ENCODE results near the gene RIN3.
"Not testable (repeated sequence)": the region's sequence is repeated elsewhere in the genome, so short reads cannot be mapped to it uniquely, and the experiment has no call there.

The RIN3 gene

DNA sequence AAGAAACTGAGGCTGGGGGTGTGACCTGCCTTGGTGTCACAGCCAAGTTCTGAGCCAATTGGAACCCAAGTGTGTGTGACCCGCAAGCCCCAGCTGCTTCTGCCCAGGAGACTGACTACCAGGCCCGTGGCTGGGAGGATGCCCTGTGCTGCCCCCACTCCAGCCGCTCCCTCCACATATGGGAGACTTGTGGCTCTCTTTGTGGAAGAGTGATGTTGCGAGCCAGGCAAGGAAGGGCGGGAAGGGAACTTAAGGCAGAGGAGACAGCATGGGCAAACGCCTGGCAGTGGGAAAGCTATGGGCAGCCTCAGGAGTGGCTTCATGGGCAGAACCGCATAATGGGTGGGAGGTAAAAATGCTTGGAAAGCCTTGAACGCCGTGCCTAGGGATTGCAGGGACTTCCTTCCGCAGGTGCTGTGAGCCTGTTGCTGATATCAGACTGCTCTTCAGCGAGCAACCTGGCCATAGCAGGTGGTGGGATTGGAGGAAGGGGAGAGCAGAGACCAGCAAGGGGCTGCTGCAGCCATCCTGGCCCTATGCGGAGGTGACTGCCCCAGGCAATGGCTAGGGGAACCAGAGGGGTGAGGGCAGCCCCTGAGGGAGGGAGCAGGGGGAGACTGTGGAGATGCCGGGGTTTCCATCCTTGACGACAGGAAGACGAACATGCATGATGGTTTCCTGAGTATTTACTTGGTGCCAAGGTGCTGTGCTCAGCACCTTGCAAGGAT, 119.1 kb downstream of the RIN3 start:
- DNase-seq: no peak

DNA sequence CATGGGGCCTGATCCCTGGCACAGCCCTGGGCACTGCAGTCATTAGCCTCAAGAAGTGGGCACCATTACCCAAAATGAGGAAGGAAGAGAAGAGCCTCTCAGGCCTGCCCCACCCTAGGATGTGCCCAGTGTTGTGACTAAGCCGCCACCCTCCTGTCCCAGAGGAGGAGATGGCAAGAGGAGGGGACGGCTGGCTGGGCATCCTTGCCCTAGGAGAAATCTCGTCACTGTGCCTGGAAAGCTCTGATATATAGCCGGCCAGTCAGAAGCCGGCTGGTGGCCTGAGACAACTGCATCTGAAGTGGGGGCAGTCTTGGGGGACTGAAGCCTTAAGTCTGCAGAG, 119.7 kb downstream of the RIN3 start:
- DNase-seq: no peak

DNA sequence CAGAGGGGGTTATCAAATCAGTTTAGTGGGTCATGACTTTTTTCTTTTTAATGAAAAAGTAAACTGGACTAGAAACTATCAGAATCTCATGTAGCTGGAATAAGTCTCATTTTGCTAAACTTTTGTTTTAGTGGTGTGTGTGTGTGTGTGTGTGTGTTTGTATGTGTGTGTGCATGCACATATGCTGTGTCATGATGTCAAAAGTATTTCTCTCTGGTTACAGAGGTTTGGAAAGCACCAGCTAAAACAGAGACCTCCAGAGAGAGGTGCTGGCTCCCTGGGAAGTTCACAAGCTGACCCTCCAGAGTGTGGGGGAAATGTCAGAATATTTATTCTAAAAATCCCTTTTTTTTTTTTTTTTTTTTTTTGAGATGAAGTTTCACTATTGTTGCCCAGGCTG, 120.1 kb downstream of the RIN3 start:
- DNase-seq: no peak

GRCh38 chr14:92635031-92635430, 121.5 kb downstream of the RIN3 start:
- no peak for DNase-seq

- DNase-seq: no peak
Measured at GRCh38 chr14:92635896-92636295, 122.3 kb downstream of the RIN3 start.

GRCh38 chr14:92637228-92637627, 123.6 kb downstream of the RIN3 start:
- no peak for DNase-seq

- no peak for DNase-seq
Measured at GRCh38 chr14:92637864-92638263, 124.3 kb downstream of the RIN3 start.

- no peak for DNase-seq
Measured at GRCh38 chr14:92638266-92638665, 124.7 kb downstream of the RIN3 start.

GRCh38 chr14:92638904-92639303, 125.3 kb downstream of the RIN3 start:
- DNase-seq: no peak

GRCh38 chr14:92639472-92640117, 126.0 kb downstream of the RIN3 start:
- DNase-seq: not testable (repeated sequence)

DNA sequence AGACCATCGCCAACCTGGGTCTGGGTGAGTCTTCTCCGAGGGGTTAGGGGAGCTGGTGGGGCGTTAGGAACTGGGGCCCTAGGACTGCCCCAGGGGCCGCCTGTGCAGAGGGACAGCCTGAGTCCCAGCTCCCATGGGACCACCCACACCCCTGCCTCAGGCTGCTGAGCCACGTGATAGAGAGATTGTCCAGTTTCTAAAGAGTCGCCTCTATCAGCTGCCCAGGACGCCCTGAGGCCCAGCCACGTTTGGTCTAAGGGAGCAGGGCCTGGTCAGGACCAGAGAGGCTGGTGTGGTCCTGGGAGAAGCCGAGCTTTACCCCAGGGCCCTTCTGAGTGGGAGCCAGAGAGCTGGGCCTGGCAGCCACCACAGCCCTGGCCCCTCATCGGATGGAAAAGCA, 127.7 kb downstream of the RIN3 start:
- no peak for DNase-seq

- no peak for DNase-seq
Measured at GRCh38 chr14:92644171-92644969, 130.8 kb downstream of the RIN3 start.

DNA sequence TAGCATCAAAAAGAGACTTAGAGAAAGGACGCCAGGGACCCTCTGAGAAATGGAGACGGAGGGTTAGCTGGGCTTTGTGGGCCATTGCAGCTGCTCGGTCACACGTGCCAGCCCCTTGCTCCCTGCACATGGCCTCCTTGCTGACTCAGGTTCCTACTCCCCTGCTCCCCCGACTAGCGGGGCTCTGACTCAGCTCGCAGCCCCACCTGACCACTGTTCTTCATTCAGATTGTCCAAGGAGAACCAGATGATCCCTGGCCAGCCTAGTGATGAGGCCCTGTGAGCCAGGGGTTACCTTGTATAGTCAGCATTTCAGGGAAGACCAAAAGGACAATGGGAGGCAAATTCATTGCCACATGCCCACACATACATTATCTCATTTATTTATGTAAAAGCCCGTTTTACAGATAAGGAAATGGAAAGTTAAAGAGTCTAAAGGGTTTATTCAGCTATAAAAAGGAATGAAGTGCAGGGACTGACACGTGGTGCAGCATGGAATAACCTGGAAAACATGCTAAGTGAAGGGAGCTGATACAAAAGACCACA, 131.5 kb downstream of the RIN3 start:
- no peak for DNase-seq

- DNase-seq: no peak
Measured at GRCh38 chr14:92645841-92646478, 132.4 kb downstream of the RIN3 start.

DNA sequence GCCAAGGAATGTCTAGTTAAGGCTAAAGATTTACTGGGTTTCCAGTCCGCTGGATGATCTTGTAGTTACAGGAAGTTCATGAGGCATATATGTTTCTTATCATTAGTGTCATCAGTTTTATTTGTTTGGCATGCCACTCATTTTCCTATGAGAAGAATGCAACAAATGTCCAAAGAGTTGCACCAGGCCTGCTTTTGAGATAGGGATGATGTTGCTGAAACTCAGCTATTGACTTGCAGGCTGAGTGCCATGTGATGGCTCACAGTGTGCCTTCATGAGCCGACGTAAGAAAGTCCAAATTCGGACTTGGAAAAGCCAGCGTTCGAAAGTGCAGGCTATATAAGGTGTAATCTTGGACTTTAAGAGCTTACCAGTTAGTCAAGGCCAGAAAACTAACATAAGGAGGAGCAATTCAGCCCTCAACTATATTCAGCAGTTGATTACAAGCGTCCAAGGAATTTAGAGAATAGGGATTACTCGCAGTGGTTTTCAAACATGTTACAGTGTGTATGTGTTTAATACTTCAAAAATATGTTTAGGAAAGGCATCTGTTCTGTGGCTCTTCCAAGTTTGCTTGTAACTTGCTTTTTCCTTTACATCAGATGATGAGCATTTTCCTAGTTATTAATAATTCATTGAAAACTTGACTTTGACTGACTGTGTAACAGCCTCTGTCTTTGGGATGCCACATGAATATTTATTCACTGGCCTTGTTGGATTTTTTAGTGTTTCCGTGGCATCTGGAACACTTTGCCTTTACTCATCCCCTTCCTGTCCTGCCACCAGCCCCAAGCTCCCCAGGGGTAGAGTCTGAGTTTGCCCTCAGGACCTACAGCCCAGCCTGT, 133.6 kb downstream of the RIN3 start:
- DNase-seq: no peak

- no peak for DNase-seq
Measured at GRCh38 chr14:92647797-92648279, 134.3 kb downstream of the RIN3 start.

- DNase-seq: no peak
Measured at GRCh38 chr14:92649066-92649465, 135.5 kb downstream of the RIN3 start.

DNA sequence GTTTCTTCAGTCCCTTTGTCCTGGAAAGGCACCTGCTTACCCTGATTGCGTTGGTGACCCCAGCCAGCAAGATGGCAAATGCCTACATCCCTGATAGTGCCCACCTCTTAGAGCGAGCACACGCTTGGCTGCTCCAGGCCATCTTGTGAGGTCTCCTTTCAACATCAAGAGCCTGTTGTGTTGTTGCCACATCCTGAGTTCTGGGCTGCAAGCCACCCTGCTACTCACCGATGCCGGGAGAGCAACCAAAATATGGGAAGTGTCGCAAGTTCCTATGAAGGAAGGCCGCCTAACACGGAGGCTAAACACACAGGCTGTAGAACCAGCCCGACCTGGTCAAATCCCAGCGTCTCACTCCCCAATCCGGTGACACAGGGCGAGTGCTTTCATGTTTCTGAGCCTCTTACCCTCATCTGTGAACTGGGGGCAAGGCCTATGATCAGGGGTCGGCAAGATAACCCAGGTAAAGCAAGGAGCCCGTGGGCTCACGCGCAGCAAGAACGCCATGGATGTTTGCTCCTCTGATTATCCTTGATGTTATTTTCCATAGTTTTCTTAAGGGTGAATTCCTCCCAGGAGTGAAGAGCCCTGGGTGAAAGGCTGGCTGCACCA, 136.5 kb downstream of the RIN3 start:
- DNase-seq: no peak

- DNase-seq: no peak
Measured at GRCh38 chr14:92650581-92651105, 137.1 kb downstream of the RIN3 start.

DNA sequence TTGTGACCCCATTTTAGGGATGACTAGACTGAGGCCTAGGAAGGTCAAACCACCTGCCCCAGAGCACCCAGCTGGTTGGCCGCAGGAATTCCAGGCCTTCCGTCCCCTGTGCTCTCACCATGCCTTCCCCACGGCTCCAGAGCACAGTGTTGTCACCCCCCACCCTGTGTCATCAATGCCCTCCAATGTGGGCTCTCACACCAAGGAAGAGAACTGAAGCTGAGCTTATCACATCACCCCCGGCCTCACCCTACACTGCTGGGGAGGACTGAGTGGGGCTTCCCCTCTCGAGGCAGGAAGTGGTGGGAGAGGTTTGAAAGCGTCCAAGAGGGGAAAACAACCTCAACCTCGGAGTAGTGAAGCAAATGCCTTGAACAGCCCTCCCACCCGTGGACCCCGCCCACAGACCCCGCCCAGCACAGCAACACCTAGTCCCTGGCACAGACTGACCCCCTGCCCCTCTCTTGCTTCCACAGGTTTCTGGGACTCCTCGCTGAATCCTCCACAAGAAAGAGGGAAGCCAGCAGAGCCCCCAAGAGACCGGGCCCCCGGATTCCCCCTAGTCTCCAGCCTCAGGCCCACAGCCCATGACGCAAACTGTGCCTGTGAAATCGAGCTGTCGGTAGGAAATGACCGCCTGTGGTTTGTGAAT, 137.7 kb downstream of the RIN3 start:
- peak; percentile 78 to 79 for DNase-seq
